Stimulated activated CD4-positive, alpha-beta T cell treated with anti-CD3 and anti-CD28 coated beads, Interleukin-15, amount 100 ng/mL, for 48 hours (primary cell): Measurements from ENCODE around the gene ZNF777.
"Not testable (repeated sequence)": the region's sequence is repeated elsewhere in the genome, so short reads cannot be mapped to it uniquely, and the experiment has no call there.

Experiments used
- DNase-seq, 2 donors: peaks; one replicate each; pipeline ENCODE4 v3.0.0-alpha.2; 2020; ENCODE audit warnings: low read depth in 2 of 2

The ZNF777 gene

GRCh38 chr7:149414171-149414570 lies 46.7 kb downstream of the ZNF777 start:
- DNase-seq: no peak

- DNase-seq: not testable (repeated sequence)
These were observed 47.8 kb downstream of the ZNF777 start for GRCh38 chr7:149413083-149413482.

GRCh38 chr7:149409895-149410294 lies 51.0 kb downstream of the ZNF777 start:
- no peak for DNase-seq

GRCh38 chr7:149404825-149405224 lies 56.0 kb downstream of the ZNF777 start:
- DNase-seq: no peak

- no peak for DNase-seq
These were observed 56.5 kb downstream of the ZNF777 start for GRCh38 chr7:149404396-149404795.

GRCh38 chr7:149398195-149398820 lies 62.6 kb downstream of the ZNF777 start:
- no peak for DNase-seq

- DNase-seq: no peak
These were observed 63.3 kb downstream of the ZNF777 start for GRCh38 chr7:149397470-149398043.

GRCh38 chr7:149388550-149389335 lies 72.1 kb downstream of the ZNF777 start:
- not testable (repeated sequence) for DNase-seq

GRCh38 chr7:149386514-149386913 lies 74.3 kb downstream of the ZNF777 start:
- DNase-seq: not testable (repeated sequence)

GRCh38 chr7:149385195-149385950 lies 75.5 kb downstream of the ZNF777 start:
- no peak for DNase-seq
